Lower leg skin (tissue), 3 donors: ENCODE measurements around the gene VAMP5.

Experiments used
- CTCF ChIP-seq, 3 donors: fragments of 450-650 bp; IDR thresholded peaks; one replicate each; pipeline ENCODE4 v1.5.1; 2016; ENCODE audit warnings: antibody characterized with exemption in 3 of 3, mild to moderate bottlenecking in 3 of 3, moderate library complexity in 2 of 3
- POLR2A ChIP-seq, 2 donors: fragments of 450-650 bp; IDR thresholded peaks; one replicate each; pipeline ENCODE4 v1.6.1; 2016 to 2017; ENCODE audit warnings: antibody characterized with exemption in 2 of 2, mild to moderate bottlenecking in 1 of 2, moderate library complexity in 1 of 2

DNA sequence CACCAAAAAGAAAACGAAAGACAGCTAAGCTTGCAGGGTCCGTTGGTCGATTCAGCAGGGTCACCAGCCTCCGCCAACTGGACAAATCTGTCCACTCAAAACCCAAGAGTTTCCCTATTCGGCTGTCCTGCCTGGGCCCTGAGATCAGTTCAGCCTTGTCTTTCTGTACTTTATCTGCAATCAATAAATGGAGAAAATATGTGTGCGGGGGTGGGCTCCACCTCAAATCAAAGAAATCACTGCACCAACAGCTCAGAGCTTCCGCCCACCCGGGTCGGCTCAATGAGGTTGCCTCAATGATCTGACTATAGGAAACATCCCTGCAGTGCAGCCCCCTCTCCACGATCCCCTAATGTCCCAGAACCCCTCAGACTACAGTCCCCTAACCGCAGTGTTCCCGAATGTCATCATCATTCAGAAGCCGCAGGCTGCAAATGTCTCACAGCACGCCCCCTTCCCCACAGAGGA lies 23.4 kb upstream of the VAMP5 start:
- TF ChIP-seq CTCF (IDR thresholded peaks at IDR 0.05) (no peak), POLR2A (IDR thresholded peaks at IDR 0.05) (no peak)
